HG03159 (cell line): ENCODE measurements around the gene PIN4.
"Not testable (repeated sequence)": the region's sequence is repeated elsewhere in the genome, so short reads cannot be mapped to it uniquely, and the experiment has no call there.

Source experiments
- ATAC-seq: cut with Tn5 transposase; IDR thresholded peaks from one replicate; pipeline ENCODE4 v1.9.1; 2021; ENCODE audit warnings: mild to moderate bottlenecking, moderate library complexity; ENCODE audit not compliant: unreplicated experiment

PIN4 gene

DNA sequence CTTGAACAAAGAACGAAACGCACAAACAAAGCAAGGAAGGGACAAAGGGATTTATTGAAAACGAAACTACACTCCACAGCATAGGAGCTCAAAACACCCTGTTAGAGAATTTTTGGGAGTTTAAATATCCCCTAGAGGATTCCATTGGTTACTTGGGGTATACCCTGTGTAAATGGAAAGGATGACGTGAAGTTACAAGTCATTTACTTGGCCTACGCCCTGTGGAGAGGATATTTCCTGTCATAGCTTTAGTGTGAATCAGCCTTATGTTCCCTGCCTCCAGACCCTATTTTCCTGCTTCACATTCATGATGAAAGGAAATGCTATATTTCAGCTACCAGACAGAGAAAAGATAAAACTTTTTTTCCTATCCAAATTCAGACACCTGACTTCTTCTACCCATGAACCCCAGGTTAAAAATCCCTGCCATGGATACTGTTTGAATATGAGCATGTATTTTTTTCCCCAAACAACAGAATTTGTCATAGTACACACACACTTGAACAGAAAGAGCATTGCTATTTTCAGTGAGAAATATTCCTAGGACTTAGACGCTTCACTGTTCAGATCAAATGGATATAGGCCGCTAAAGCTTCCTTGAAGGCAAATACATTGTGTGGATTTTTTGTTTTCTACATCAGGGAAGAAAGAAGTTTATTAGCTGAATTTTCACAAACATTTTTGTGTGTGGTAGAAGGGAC, 20.4 kb downstream of the PIN4 start:
- no peak for ATAC-seq

DNA sequence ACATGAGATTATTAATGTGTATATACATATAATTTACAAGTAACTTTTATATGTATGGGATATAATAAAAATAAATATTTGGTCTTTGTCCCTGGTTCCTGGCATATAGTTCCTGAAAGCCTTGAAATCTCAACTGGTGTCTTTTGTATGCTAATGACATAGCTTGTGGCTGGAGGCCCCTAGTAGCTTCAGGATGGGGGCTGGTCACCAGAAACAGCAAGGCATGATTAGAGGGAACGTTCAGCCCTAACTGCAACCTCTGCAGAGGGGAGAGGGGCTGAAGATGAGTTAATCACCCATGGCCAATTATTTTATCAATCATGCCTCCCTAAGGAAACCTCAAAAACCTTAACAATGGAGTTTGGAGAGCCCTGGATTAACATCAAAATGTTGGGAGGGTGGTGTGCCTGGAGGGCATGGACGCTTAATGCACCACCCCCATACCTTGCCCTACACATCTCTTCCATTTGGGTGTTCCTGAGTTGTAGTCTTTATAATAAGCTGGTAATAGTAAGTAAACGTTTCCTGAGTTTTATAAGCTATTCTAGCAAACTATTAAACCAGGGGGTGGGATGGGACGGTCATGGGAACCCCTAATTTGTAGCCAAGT, 21.3 kb downstream of the PIN4 start:
- ATAC-seq, result no peak

GRCh38 chrX:72203421-72203820, 21.9 kb downstream of the PIN4 start:
- ATAC-seq, result no peak

DNA sequence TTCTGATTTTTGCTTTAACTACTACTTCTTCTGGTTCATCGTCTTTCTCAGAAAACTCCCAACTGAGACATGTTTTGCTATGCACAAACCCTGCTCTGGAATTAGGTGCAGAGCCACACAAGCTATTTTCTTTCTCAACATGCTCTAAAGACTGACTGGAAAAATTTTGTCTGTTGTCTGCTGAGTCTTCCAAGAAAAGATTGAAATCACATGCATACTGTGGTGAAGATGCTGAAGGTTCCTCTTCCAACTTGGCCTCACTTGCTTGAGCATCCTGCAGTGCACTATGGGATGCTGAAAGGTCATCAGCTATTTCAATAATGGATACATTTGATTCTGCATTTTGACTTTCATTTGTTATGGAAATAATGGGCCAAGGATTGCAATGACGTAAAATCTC, 24.1 kb downstream of the PIN4 start:
- ATAC-seq, result no peak

DNA sequence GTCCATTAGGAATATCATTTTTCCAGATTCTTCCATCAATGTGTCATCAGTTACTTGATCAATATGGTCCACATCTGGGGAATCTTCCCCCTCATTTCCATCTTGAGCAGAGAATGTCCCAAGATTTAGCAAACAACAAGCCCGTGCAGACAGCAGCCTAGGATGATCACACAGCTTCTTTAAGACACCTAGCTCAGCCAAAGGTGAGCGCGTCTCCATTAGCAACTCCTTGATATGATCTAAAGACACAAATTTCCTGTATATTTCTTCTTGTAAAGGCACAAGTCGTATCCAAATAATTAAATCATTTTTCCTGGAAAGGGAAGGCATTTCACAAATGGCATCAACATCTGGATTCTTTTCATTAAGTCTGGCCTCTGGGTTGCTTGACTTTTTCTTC, 25.8 kb downstream of the PIN4 start:
- ATAC-seq, result no peak

GRCh38 chrX:72208126-72208800, 26.7 kb downstream of the PIN4 start:
- ATAC-seq, result no peak

DNA sequence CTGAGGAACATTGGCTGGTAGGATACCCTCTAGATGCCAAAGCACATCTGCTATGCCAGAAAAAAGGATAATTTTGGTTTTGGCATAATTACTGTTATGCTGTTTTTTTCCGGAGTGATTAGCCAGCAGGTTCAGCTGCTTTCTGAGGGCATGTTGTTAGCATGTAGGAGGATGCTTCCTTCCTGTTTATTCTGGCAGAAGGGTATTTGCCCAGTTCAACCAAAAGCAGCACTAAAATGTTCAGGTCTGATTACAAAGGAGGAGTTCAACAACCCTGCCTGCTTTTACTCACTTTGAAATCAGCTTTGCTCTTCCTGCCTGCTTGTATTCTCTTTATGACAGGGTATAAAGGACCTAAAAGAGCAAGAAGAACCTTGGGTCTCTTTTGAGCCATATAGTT, 35.4 kb downstream of the PIN4 start:
- no peak for ATAC-seq

GRCh38 chrX:72220375-72220774, 38.8 kb downstream of the PIN4 start:
- ATAC-seq, result not testable (repeated sequence)

DNA sequence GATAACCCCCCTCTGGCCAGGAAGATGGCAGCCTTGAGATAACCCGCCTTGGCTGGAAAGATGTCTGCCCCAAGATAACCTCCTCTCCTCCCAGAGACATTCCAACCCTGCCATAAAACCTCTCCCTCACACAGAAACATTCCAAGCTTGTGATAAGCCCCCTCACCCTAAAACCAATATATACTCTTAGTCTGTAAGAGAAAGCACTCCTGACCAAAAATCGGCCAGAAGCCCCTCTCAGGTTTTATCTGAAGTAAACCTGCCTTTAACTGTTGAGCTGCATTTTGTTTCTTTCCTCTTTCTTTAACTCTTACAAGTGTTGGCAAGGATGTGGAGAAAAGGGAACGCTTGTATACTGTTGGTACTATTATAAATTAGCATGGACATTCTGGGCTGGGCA, 48.7 kb downstream of the PIN4 start:
- no peak for ATAC-seq

- no peak for ATAC-seq
Observed at GRCh38 chrX:72236841-72237240, 55.3 kb downstream of the PIN4 start.

DNA sequence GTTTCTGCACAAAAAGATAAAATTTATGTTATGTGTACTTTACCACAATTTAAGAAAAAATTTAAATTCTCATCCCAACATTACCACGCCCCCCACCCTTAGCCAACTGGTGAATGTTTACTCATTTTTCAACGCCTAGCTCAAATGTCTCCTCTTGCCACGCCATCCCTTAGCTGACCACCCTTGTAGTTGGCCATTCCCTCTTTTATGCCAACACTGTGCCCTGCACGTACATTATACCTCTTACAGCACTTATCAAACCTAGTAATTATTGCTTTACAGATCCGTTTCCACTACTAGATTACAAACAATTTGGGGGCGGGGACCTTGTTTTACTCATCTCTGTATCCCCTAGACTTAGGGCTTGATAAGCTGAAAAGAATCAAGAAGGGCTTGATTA, 56.6 kb downstream of the PIN4 start:
- ATAC-seq, result no peak

GRCh38 chrX:72238721-72239475, 57.3 kb downstream of the PIN4 start, which contains the start of gene ERCC6L:
Gene ERCC6L (minus strand): TSS chrX:72239027. CDS start chrX:72238911, 116 bp downstream.
- ATAC-seq, result peak; percentile 96

- ATAC-seq, result no peak
Observed at GRCh38 chrX:72240976-72241375, 59.4 kb downstream of the PIN4 start.

- ATAC-seq, result no peak
Observed at GRCh38 chrX:72243472-72243871, 61.9 kb downstream of the PIN4 start.

DNA sequence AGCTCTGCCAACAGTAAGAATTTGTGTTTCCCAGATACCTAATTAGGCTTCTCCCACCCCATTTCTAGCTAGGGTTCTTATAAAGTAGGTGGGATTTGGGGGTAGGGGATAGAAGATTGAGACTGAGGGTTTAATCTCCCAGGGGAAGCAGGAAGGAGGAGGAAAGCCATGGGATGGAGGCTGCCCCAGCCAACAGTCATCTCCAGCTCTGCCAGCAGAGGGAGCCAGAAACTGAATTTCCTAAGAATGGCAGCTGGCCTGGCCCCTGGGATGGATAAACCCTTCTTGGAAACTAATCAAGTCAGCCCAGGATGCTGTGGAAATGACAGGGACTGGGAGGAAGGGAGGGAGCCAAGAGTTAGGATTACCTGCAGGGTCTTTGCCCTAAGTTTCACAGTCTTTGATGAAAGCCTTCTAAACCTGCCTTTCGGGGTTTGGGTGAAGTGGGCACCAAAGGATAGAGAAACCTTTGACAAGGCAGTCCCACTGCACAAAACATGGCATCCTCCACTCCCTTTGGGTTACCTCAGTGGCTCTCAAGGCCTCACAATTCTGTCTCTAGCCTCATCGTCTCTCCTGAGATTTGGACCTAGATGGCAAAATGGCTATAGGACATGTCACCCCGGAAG, 64.0 kb downstream of the PIN4 start:
- no peak for ATAC-seq

GRCh38 chrX:72247206-72247942, 65.8 kb downstream of the PIN4 start:
- no peak for ATAC-seq
